HG03520 (cell line): ENCODE data around the gene LMO7.

Source experiments
- ATAC-seq: cut with Tn5 transposase; IDR thresholded peaks from one replicate; pipeline ENCODE4 v1.9.1; 2021; ENCODE audit warnings: mild to moderate bottlenecking, moderate library complexity; ENCODE audit not compliant: unreplicated experiment

LMO7 gene

GRCh38 chr13:75876142-75877050 lies 240.3 kb downstream of the LMO7 start:
- peak; percentile 92 for ATAC-seq

- no peak for ATAC-seq
Observed at GRCh38 chr13:75877071-75877470, 240.9 kb downstream of the LMO7 start.

- ATAC-seq = no peak
Observed at GRCh38 chr13:75879656-75880055, 243.5 kb downstream of the LMO7 start.

GRCh38 chr13:75881109-75881775 lies 245.1 kb downstream of the LMO7 start:
- ATAC-seq = peak; percentile 39

- no peak for ATAC-seq
Observed at GRCh38 chr13:75882261-75882660, 246.1 kb downstream of the LMO7 start.

- ATAC-seq = no peak
Observed at GRCh38 chr13:75889427-75889826, 253.3 kb downstream of the LMO7 start.

- ATAC-seq = no peak
Observed at GRCh38 chr13:75895168-75895567, 259.0 kb downstream of the LMO7 start.

- ATAC-seq = no peak
Observed at GRCh38 chr13:75896271-75896670, 260.1 kb downstream of the LMO7 start.

- ATAC-seq = no peak
Observed at GRCh38 chr13:75897386-75897785, 261.3 kb downstream of the LMO7 start.

GRCh38 chr13:75901501-75901900 lies 265.4 kb downstream of the LMO7 start:
- ATAC-seq = no peak

GRCh38 chr13:75902166-75903104 lies 266.3 kb downstream of the LMO7 start:
- ATAC-seq = no peak

GRCh38 chr13:75904012-75904411 lies 267.9 kb downstream of the LMO7 start:
- no peak for ATAC-seq

- no peak for ATAC-seq
Observed at GRCh38 chr13:75906315-75906714, 270.2 kb downstream of the LMO7 start.

- no peak for ATAC-seq
Observed at GRCh38 chr13:75907044-75907443, 270.9 kb downstream of the LMO7 start.

- no peak for ATAC-seq
Observed at GRCh38 chr13:75908141-75908540, 272.0 kb downstream of the LMO7 start.
